OCI-LY1 (cell line): ENCODE results near the gene CCL28.

Experiments
- H2AFZ ChIP-seq: fragments of 200-600 bp; sonication (generic), shearing (Covaris generic); 2 replicates; pipeline ENCODE4 v1.6.0; 2014; ENCODE audit warnings: antibody characterized with exemption, mild to moderate bottlenecking, low read length
- H3F3A ChIP-seq: fragments of 200-600 bp; sonication (generic), shearing (Covaris generic); 2 replicates; pipeline ENCODE4 v1.6.0; 2014; ENCODE audit warnings: mild to moderate bottlenecking, antibody characterized with exemption, low read length, moderate library complexity; ENCODE audit not compliant: insufficient read depth
- H3K27ac ChIP-seq: fragments of 200-600 bp; sonication (generic); 2 replicates; pipeline ENCODE4 v1.5.1; 2014; ENCODE audit warnings: low read length, mixed run types, mild to moderate bottlenecking, low read depth; ENCODE audit not compliant: poor library complexity, severe bottlenecking
- H3K27me3 ChIP-seq: fragments of 200-600 bp; sonication (generic); 2 replicates; pipeline ENCODE4 v1.6.0; 2014; ENCODE audit warnings: antibody characterized with exemption, mild to moderate bottlenecking, low read length, moderate library complexity; ENCODE audit not compliant: insufficient read depth
- H3K36me3 ChIP-seq: fragments of 200-600 bp; sonication (generic); 2 replicates; pipeline ENCODE4 v1.6.1; 2014; ENCODE audit warnings: mild to moderate bottlenecking, antibody characterized with exemption, low read length, moderate library complexity, mixed read lengths; ENCODE audit not compliant: insufficient read depth
- H3K4me1 ChIP-seq: fragments of 200-600 bp; sonication (generic); 2 replicates; pipeline ENCODE4 v1.5.1; 2014; ENCODE audit warnings: mild to moderate bottlenecking, low read length, moderate library complexity; ENCODE audit not compliant: insufficient read depth, severe bottlenecking
- H3K4me2 ChIP-seq: fragments of 200-600 bp; sonication (generic), shearing (Covaris generic); 2 replicates; pipeline ENCODE4 v1.6.1; 2014; ENCODE audit warnings: low read length
- H3K4me3 ChIP-seq: fragments of 200-600 bp; sonication (generic); 2 replicates; pipeline ENCODE4 v1.5.1; 2014; ENCODE audit warnings: low read length, low read depth, mild to moderate bottlenecking, mixed read lengths; ENCODE audit not compliant: poor library complexity, severe bottlenecking
- H3K79me2 ChIP-seq: fragments of 200-600 bp; shearing (Covaris generic); 2 replicates; pipeline ENCODE4 v1.6.1; 2016; ENCODE audit warnings: mixed run types, low read length, mixed read lengths; ENCODE audit not compliant: insufficient read depth
- H3K9ac ChIP-seq: fragments of 200-600 bp; sonication (generic), shearing (Covaris generic); 2 replicates; pipeline ENCODE4 v1.6.1; 2014; ENCODE audit warnings: mild to moderate bottlenecking, low read length, mixed read lengths
- H3K9me2 ChIP-seq: fragments of 200-600 bp; sonication (generic), shearing (Covaris generic); 2 replicates; pipeline ENCODE4 v1.6.1; 2014; ENCODE audit warnings: low read depth, mild to moderate bottlenecking, low read length, mixed read lengths
- H3K9me3 ChIP-seq: fragments of 200-600 bp; shearing (Covaris generic); 2 replicates; pipeline ENCODE4 v1.6.1; 2014; ENCODE audit warnings: low read length, mixed read lengths
- H4K20me1 ChIP-seq: fragments of 200-600 bp; sonication (generic), shearing (Covaris generic); 2 replicates; pipeline ENCODE4 v1.6.0; 2016; ENCODE audit warnings: mild to moderate bottlenecking, low read length; ENCODE audit not compliant: insufficient read depth
- EZH2 ChIP-seq: fragments of 200-600 bp; sonication (generic), shearing (Covaris generic); IDR thresholded peaks from 2 replicates; pipeline ENCODE4 v1.8.0; 2017; ENCODE audit warnings: borderline replicate concordance, mixed run types, mild to moderate bottlenecking, antibody characterized with exemption, low read length, moderate library complexity, mixed read lengths
- TF ChIP-seq, protein P1 (sequence below): fragments of 200-600 bp; sonication (generic), shearing (Covaris generic); IDR thresholded peaks from 2 replicates; pipeline ENCODE4 v1.5.1; 2017; ENCODE audit warnings: mild to moderate bottlenecking, antibody characterized with exemption, low read length, moderate library complexity, mixed read lengths

Gene CCL28

DNA sequence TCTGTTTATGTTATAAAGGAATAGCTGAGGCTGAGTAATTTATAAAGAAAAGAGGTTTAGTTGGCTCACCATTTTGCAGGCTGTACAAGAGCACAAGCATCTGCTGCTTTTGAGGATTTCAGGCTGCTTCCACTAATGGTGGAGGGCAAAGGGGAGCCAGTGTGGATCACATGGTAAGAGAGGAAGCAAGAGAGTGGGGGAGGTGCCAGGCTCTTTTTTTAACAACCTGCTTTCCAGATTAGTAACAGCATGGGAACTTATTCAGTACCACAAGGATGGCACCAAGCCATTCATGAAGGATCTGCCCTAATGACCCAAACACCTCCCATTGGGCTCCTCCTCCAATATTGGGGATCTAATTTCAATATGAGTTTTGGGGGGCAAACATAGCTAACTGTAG, 40.4 kb downstream of the CCL28 start:
- no peaks in the 10 kb centered on the region for H3K4me1 ChIP-seq
- no peaks in the 10 kb centered on the region for H3F3A ChIP-seq
- no peaks in the 10 kb centered on the region for H4K20me1 ChIP-seq
- no peaks in the 10 kb centered on the region for H3K27me3 ChIP-seq
- no peak overlapping the region for H3K9ac ChIP-seq
- 0 out of 2 replicates have a peak, but pooled peaks cover 3% of the 10 kb centered on the region for H3K36me3 ChIP-seq
- no peak overlapping the region for H3K27ac ChIP-seq
- H3K79me2 ChIP-seq, result no peaks in the 10 kb centered on the region
- no peaks in the 10 kb centered on the region for H3K9me2 ChIP-seq
- TF ChIP-seq, protein P1, sequence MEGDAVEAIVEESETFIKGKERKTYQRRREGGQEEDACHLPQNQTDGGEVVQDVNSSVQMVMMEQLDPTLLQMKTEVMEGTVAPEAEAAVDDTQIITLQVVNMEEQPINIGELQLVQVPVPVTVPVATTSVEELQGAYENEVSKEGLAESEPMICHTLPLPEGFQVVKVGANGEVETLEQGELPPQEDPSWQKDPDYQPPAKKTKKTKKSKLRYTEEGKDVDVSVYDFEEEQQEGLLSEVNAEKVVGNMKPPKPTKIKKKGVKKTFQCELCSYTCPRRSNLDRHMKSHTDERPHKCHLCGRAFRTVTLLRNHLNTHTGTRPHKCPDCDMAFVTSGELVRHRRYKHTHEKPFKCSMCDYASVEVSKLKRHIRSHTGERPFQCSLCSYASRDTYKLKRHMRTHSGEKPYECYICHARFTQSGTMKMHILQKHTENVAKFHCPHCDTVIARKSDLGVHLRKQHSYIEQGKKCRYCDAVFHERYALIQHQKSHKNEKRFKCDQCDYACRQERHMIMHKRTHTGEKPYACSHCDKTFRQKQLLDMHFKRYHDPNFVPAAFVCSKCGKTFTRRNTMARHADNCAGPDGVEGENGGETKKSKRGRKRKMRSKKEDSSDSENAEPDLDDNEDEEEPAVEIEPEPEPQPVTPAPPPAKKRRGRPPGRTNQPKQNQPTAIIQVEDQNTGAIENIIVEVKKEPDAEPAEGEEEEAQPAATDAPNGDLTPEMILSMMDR, result no peak
- TF ChIP-seq EZH2, result no peak
- no peak overlapping the region for H3K4me3 ChIP-seq
- H3K9me3 ChIP-seq, result no peaks in the 10 kb centered on the region
- H3K4me2 ChIP-seq, result no peak overlapping the region
- no peak overlapping the region for H2AFZ ChIP-seq

GRCh38 chr5:43370352-43370751, 41.8 kb downstream of the CCL28 start:
- no peaks in the 10 kb centered on the region for H3K79me2 ChIP-seq
- H3K9ac ChIP-seq, result no peak overlapping the region
- no peaks in the 10 kb centered on the region for H3K36me3 ChIP-seq
- no peaks in the 10 kb centered on the region for H4K20me1 ChIP-seq
- H3K9me2 ChIP-seq, result no peaks in the 10 kb centered on the region
- no peaks in the 10 kb centered on the region for H3K9me3 ChIP-seq
- no peak overlapping the region for H3K27ac ChIP-seq
- TF ChIP-seq, protein P1, result no peak
- no peak for TF ChIP-seq EZH2
- H3F3A ChIP-seq, result no peaks in the 10 kb centered on the region
- no peaks in the 10 kb centered on the region for H3K4me1 ChIP-seq
- no peak overlapping the region for H2AFZ ChIP-seq
- no peaks in the 10 kb centered on the region for H3K27me3 ChIP-seq
- no peak overlapping the region for H3K4me3 ChIP-seq
- H3K4me2 ChIP-seq, result no peak overlapping the region

GRCh38 chr5:43369651-43370050, 42.5 kb downstream of the CCL28 start:
- H3K9ac ChIP-seq, result no peak overlapping the region
- no peaks in the 10 kb centered on the region for H3K36me3 ChIP-seq
- H2AFZ ChIP-seq, result no peak overlapping the region
- H3K79me2 ChIP-seq, result no peaks in the 10 kb centered on the region
- H3K4me1 ChIP-seq, result no peaks in the 10 kb centered on the region
- no peaks in the 10 kb centered on the region for H3F3A ChIP-seq
- no peaks in the 10 kb centered on the region for H4K20me1 ChIP-seq
- no peak overlapping the region for H3K27ac ChIP-seq
- H3K27me3 ChIP-seq, result no peaks in the 10 kb centered on the region
- no peaks in the 10 kb centered on the region for H3K9me2 ChIP-seq
- TF ChIP-seq EZH2, result no peak
- TF ChIP-seq, protein P1, result no peak
- no peak overlapping the region for H3K4me2 ChIP-seq
- H3K9me3 ChIP-seq, result no peaks in the 10 kb centered on the region
- no peak overlapping the region for H3K4me3 ChIP-seq
